T-helper 2 cell treated with Interferon-gamma antibody and Interleukin-4, amounts not matched to agents 5 μg/mL and 100 μg/mL, for 36 hours (primary cell): ENCODE measurements around the gene SYK.
"Not testable (repeated sequence)": the region's sequence is repeated elsewhere in the genome, so short reads cannot be mapped to it uniquely, and the experiment has no call there.

Source experiments
- DNase-seq: peaks from one replicate; pipeline ENCODE4 v3.0.0; 2021; ENCODE audit warnings: low spot score
- H3K27ac Mint-ChIP-seq: one replicate; pipeline ENCODE4 v1.8.0; 2021; ENCODE audit warnings: mild to moderate bottlenecking, mixed read lengths
- H3K27me3 Mint-ChIP-seq: one replicate; pipeline ENCODE4 v1.8.0; 2021; ENCODE audit warnings: low read depth, mixed read lengths
- H3K36me3 Mint-ChIP-seq: one replicate; pipeline ENCODE4 v1.8.0; 2021; ENCODE audit warnings: low read depth, mixed read lengths
- H3K4me1 Mint-ChIP-seq: one replicate; pipeline ENCODE4 v1.8.0; 2021; ENCODE audit warnings: low read depth, mixed read lengths
- H3K4me3 Mint-ChIP-seq: one replicate; pipeline ENCODE4 v1.8.0; 2022; ENCODE audit warnings: mild to moderate bottlenecking, moderate library complexity, mixed read lengths
- H3K9me3 Mint-ChIP-seq: one replicate; pipeline ENCODE4 v1.8.0; 2021; ENCODE audit warnings: mixed read lengths

Gene SYK

DNA sequence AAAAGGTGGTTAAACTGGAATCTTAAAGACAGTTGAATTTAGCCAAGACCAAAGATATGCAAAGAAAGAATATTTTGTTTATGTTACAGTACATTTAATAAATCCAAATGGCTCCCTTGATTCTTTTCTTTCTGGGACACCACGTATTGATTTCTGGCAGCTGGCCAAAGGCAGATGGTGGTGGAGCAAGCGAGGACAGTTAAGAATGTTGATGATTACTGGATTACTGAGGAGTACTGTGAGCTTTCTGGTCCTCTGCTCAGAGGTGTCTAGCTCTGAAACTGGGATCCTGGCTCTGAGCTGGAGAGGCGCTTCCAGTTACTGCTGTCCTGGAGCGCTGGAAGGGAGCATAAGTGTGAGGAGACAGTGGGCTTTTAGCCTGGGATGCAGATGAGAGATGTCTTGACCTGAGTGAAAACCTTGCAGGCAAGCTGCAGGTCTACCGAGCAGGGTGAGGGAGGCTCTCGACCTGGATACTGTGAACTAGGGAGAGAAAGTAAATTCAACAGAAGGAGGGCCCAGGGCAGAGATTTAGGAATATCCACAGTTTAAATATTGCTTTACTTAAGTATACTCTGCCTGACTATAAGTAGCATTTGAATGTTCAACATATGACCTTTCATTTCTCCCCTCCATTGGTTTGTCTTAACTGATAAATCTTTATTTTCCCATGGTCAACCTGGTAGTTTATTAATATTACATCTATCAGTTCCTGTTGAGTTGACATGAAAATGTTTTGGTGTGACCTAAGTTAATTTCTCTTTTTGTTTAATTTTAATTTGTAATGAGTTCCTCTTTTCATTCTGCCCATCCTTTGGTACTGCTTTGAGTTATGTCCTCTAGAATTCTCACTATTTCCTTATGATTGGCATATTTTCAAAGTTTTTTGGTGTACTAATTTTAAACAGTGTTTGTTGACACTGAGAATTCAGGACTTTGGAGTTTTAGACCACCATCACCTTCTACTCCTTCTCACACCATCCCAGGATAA, 3.7 kb downstream of the SYK start:
- H3K4me1 Mint-ChIP-seq, result peaks cover 3% of the 10 kb centered on the region
- H3K27me3 Mint-ChIP-seq, result peaks cover 93% of the 10 kb centered on the region
- no peak overlapping the region for H3K4me3 Mint-ChIP-seq
- no peaks in the 10 kb centered on the region for H3K36me3 Mint-ChIP-seq
- no peak for DNase-seq
- H3K9me3 Mint-ChIP-seq, result no peaks in the 10 kb centered on the region
- H3K27ac Mint-ChIP-seq, result no peak overlapping the region

DNA sequence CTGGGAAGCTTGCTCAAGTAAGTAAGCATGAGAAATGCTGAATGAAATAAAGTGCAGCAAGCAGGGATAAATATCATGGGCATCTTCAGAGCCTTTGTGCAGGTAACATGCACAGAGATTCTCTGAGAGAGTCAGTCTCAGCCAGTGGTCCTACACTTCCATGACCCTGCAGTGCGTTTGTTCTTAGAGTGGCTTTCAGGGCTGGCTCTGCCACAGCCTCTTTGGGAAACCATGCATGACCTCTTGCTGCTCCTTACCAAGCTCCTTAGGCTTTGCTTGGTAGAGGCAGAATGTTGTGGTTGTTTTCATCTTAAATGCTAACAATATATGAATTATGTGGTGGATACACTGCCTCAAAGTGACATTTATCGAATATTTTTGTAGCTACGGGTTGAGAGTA, 5.4 kb downstream of the SYK start:
- no peak overlapping the region for H3K27ac Mint-ChIP-seq
- DNase-seq, result no peak
- H3K36me3 Mint-ChIP-seq, result no peaks in the 10 kb centered on the region
- H3K27me3 Mint-ChIP-seq, result peaks cover 86% of the 10 kb centered on the region
- H3K4me3 Mint-ChIP-seq, result no peak overlapping the region
- no peaks in the 10 kb centered on the region for H3K9me3 Mint-ChIP-seq
- peaks cover 3% of the 10 kb centered on the region for H3K4me1 Mint-ChIP-seq

- H3K36me3 Mint-ChIP-seq, result no peaks in the 10 kb centered on the region
- peaks cover 1% of the 10 kb centered on the region for H3K4me1 Mint-ChIP-seq
- peaks cover 73% of the 10 kb centered on the region for H3K27me3 Mint-ChIP-seq
- H3K4me3 Mint-ChIP-seq, result no peak overlapping the region
- no peaks in the 10 kb centered on the region for H3K9me3 Mint-ChIP-seq
- H3K27ac Mint-ChIP-seq, result no peak overlapping the region
- no peak for DNase-seq
Observed at GRCh38 chr9:90808398-90808797, 6.8 kb downstream of the SYK start.

GRCh38 chr9:90808890-90809685, 7.5 kb downstream of the SYK start:
- H3K27ac Mint-ChIP-seq, result no peak overlapping the region
- H3K27me3 Mint-ChIP-seq, result peaks cover 66% of the 10 kb centered on the region
- H3K9me3 Mint-ChIP-seq, result no peaks in the 10 kb centered on the region
- peaks cover 1% of the 10 kb centered on the region for H3K4me1 Mint-ChIP-seq
- no peak for DNase-seq
- no peak overlapping the region for H3K4me3 Mint-ChIP-seq
- no peaks in the 10 kb centered on the region for H3K36me3 Mint-ChIP-seq

DNA sequence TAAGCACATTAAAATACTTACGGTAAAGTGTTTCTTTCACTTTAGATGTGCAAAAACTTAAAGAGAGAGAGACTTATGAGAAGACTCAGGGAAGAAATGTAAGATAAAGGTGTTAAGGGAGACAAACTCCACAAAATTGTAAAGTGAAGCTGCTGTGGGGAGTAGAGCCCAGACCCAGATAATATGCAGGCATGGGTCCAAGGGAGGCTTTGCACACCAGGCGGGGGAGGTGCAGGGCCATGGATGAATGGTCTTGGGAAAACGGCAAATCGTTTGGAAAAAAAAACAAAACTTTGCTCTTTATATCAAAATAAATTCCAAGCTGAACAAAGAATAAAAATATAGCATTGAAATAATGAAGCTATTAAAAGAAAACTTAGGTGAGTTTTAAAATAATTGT, 9.1 kb downstream of the SYK start:
- no peak overlapping the region for H3K27ac Mint-ChIP-seq
- no peaks in the 10 kb centered on the region for H3K36me3 Mint-ChIP-seq
- DNase-seq, result no peak
- peaks cover 8% of the 10 kb centered on the region for H3K4me1 Mint-ChIP-seq
- H3K27me3 Mint-ChIP-seq, result peaks cover 50% of the 10 kb centered on the region
- no peak overlapping the region for H3K4me3 Mint-ChIP-seq
- no peaks in the 10 kb centered on the region for H3K9me3 Mint-ChIP-seq

GRCh38 chr9:90813046-90813445, 11.4 kb downstream of the SYK start:
- H3K9me3 Mint-ChIP-seq, result no peaks in the 10 kb centered on the region
- no peak for DNase-seq
- no peak overlapping the region for H3K27ac Mint-ChIP-seq
- no peak overlapping the region for H3K4me3 Mint-ChIP-seq
- H3K27me3 Mint-ChIP-seq, result peaks cover 37% of the 10 kb centered on the region
- peaks cover 10% of the 10 kb centered on the region for H3K4me1 Mint-ChIP-seq
- no peaks in the 10 kb centered on the region for H3K36me3 Mint-ChIP-seq

DNA sequence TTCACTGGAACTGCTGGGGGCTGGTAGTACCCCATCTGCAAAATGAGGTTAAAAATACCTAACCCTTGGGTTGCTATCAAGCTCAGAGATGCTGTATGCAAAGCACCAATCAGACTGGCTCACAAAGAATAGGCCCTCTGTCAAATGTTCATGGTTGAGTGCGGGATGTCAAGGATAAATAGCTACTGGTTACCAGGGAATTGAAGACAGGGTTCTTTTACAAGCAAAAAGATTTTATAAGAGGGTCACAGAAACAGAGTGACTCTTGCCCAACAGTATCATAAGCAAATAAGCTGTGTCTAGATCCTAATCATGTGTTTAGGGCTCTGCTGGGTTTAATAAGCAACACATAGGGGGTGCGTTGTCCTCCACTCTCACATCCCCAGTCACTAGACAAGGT, 11.9 kb downstream of the SYK start:
- DNase-seq, result no peak
- Mint-ChIP-seq H3K9me3 (no peaks in the 10 kb centered on the region), H3K4me1 (peaks cover 10% of the 10 kb centered on the region), H3K36me3 (no peaks in the 10 kb centered on the region), H3K27ac (no peak overlapping the region), H3K27me3 (peaks cover 32% of the 10 kb centered on the region), H3K4me3 (no peak overlapping the region)

DNA sequence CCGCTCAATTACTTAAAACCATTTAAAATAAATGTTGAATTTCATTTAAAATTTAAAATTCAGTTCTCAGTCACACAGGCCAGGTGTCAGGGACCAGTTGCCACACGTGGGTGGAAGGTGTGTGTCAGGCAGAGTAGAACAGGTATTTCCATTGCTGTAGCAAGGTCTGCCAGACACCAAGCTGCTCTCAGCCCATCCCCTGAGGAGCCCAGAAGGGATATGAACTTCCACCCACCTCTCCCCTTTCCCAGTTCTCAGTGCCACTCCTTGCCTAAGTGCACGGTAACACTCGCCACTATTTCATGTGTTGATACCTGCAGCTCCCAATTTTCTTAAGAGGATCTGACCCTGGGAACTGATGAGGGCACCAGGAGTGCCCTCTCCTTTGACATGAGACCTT, 12.7 kb downstream of the SYK start:
- H3K27ac Mint-ChIP-seq, result no peak overlapping the region
- H3K4me1 Mint-ChIP-seq, result peaks cover 10% of the 10 kb centered on the region
- no peak for DNase-seq
- no peaks in the 10 kb centered on the region for H3K36me3 Mint-ChIP-seq
- H3K27me3 Mint-ChIP-seq, result peaks cover 25% of the 10 kb centered on the region
- no peak overlapping the region for H3K4me3 Mint-ChIP-seq
- no peaks in the 10 kb centered on the region for H3K9me3 Mint-ChIP-seq

DNA sequence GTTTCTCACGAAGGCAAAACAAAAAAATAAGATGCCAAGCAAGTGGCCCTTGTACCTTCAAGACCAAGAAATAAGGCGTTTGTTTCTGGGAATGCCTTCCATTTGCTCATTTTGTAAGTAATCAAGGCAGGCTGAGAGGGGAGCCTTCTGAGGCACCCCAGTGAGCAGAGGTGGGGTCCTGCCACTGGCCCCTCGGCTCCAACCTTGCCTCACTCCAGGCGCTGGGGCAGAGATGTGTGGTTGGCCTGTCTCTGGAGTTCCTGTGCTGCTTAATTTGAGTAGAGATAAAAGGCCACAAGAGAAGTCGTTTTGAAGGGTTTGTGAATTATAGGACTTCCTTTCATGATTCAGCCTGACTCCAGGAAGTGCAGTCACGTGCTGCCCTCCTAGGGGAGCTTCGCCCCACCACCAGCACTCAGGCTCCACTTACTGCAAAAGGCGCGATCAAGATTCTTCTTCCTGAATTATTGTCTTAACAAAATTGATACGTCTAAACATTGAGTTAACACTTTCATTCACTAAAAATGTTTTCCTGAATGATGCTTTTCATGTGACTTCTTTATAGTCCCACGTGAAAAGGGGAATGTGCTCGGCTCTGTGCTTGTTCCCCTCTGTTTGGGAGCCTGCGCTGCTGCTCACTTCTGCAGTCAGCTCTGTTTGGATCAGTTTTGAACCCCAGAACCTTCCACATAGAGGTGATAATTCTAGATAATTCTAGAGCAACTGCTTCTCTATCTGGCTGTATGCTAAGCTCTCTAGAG, 13.7 kb downstream of the SYK start:
- Mint-ChIP-seq H3K27me3 (peaks cover 15% of the 10 kb centered on the region), H3K4me1 (peaks cover 10% of the 10 kb centered on the region), H3K36me3 (no peaks in the 10 kb centered on the region), H3K9me3 (no peaks in the 10 kb centered on the region), H3K27ac (no peak overlapping the region), H3K4me3 (no peak overlapping the region)
- no peak for DNase-seq

DNA sequence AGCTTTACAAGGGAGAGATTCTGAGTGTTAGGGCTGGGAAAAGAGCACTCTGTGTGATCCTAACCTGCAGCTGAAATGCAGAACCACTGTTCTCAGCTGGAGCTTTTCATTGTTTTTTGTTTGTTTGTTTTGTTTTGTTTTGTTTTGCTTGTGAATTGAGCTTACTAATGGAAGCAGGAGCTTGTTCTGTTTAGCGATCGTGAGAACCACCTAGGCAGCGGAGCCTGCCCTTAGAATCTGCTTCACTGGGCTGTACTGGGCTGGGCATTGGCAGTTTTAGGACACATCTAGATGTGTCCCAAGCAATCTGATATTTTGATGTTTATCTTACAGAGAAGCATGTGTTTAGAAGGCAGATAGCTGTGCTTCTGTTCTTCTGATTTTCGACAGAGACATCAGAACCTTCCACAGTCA, 14.3 kb downstream of the SYK start:
- no peak overlapping the region for H3K4me3 Mint-ChIP-seq
- H3K27me3 Mint-ChIP-seq, result peaks cover 12% of the 10 kb centered on the region
- H3K9me3 Mint-ChIP-seq, result no peaks in the 10 kb centered on the region
- DNase-seq, result no peak
- no peaks in the 10 kb centered on the region for H3K36me3 Mint-ChIP-seq
- H3K27ac Mint-ChIP-seq, result no peak overlapping the region
- peaks cover 10% of the 10 kb centered on the region for H3K4me1 Mint-ChIP-seq

- no peaks in the 10 kb centered on the region for H3K36me3 Mint-ChIP-seq
- H3K27ac Mint-ChIP-seq, result no peak overlapping the region
- no peak overlapping the region for H3K4me3 Mint-ChIP-seq
- DNase-seq, result no peak
- H3K4me1 Mint-ChIP-seq, result peaks cover 10% of the 10 kb centered on the region
- peaks cover 15% of the 10 kb centered on the region for H3K27me3 Mint-ChIP-seq
- no peaks in the 10 kb centered on the region for H3K9me3 Mint-ChIP-seq
Observed at GRCh38 chr9:90816690-90817089, 15.1 kb downstream of the SYK start.

GRCh38 chr9:90818279-90818678, 16.7 kb downstream of the SYK start:
- Mint-ChIP-seq H3K9me3 (no peaks in the 10 kb centered on the region), H3K4me1 (peaks cover 10% of the 10 kb centered on the region), H3K27ac (no peak overlapping the region), H3K36me3 (no peaks in the 10 kb centered on the region), H3K27me3 (peaks cover 15% of the 10 kb centered on the region), H3K4me3 (no peak overlapping the region)
- DNase-seq, result no peak

DNA sequence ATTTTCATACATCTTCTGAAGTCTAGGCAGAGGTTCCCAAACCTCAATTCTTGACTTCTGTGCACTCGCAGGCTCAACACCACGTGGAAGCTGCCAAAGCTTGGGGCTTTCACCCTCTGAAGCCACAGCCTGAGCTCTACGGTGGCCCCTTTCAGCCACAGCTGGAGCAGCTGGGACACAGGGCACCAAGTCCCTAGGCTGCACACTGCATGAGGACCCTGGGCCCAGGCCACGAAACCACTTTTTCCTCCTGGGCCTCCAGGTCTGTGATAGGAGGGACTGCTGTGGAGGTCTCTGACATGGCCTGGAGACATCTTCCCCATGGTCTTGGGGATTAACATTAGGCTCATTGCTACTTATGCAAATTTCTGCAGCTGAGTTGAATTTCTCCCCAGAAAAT, 18.8 kb downstream of the SYK start:
- H3K27me3 Mint-ChIP-seq, result peaks cover 27% of the 10 kb centered on the region
- DNase-seq, H3K4me1 Mint-ChIP-seq, H3K36me3 Mint-ChIP-seq, H3K27ac Mint-ChIP-seq, H3K4me3 Mint-ChIP-seq, H3K9me3 Mint-ChIP-seq: not testable (repeated sequence)

GRCh38 chr9:90821236-90821635, 19.6 kb downstream of the SYK start:
- H3K36me3 Mint-ChIP-seq, H3K27ac Mint-ChIP-seq, DNase-seq, H3K4me3 Mint-ChIP-seq, H3K4me1 Mint-ChIP-seq, H3K9me3 Mint-ChIP-seq: not testable (repeated sequence)
- H3K27me3 Mint-ChIP-seq, result peaks cover 31% of the 10 kb centered on the region
